ENCODE data around the gene OSM.

Gene OSM

DNA sequence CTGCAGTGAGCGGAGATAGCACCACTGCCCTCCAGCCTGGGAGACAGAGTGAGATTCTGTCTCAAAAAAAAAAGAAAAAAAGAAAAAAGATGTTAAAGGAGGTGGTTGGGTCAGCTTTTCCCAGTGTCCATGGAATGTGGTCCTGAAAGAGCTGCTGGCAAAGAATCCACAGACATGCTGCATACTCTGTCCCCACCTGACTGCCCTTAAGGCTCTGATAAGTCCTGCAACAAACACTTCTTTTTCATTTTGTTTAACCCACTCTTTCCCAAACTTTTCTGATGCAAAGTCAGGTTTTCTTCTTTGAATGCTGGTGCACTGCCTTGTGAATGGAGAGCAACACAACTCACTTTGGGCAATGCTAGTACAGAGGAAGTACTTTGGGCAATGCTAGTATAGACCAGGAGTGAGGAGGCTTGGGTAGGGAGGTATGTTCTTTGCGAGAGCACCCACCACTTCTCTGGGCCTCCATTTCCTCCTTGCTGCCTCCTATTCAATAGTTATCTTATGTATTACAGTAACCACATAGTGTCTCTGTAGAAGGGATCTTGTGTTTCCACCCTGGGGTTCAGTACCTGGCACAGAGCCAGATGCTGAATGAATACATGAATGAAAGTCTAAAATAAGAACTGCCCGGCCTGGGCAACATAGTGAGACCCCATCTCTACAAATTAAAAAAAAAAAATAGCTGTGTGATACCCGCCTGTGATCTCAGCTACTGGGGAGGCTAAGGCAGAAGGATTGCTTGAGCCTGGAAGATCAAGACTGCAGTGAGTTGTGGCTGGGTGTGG is 39.0 kb downstream of the OSM start:
- no peak overlapping the region for H3K27ac ChIP-seq (ENCODE audit: low read depth, low read length)
- no peaks in the 10 kb centered on the region for H3K36me3 ChIP-seq (ENCODE audit: insufficient read depth, low read length)
- H3K9me3 ChIP-seq (ENCODE audit: low read length), result no peaks in the 10 kb centered on the region
- H3K4me3 ChIP-seq (ENCODE audit: low read depth in 1 of 2, low read length in 2 of 2), result no peak overlapping the region
- H3K4me1 ChIP-seq (ENCODE audit: insufficient read depth, low read length), result no peaks in the 10 kb centered on the region
- no peak overlapping the region for H3K9ac ChIP-seq (ENCODE audit: low read length)
- H3K27me3 ChIP-seq (ENCODE audit: control insufficient read depth in 1 of 2, insufficient read depth in 2 of 2, low read length in 2 of 2), result peaks cover 0 to 7% of the 10 kb centered on the region in 2 donors

DNA sequence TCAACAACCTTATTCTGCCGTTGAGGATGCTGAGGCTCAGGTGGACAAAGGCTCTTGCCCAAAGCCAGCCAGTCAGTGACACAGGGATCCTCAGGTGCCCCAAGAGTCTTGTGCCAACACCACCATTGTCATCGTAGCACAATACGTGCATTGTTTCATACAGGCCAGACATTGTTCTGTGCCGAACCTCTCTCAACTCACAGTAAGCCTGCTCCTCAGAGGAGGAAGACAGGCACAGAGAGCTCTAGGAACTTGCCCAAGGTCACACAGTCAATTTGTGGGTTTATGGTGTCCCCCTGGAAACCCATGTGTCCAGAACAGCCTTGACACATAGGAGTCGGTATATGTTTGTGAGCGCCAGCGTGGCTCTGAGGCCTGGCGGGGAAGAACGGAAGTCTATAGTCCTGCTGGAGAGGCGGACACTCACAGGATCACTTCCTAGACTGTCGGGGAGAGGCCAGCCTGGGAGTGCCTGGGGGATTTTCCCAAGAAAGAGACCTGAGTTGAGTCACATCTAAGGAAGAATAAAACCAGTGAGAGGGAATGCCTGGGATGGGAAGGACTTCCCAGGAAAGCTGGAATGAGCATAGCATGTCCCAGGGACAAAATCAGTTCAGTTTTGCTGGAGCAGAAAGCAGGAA is 40.3 kb downstream of the OSM start:
- H3K36me3 ChIP-seq (ENCODE audit: insufficient read depth, low read length), result no peaks in the 10 kb centered on the region
- H3K27me3 ChIP-seq (ENCODE audit: control insufficient read depth in 1 of 2, insufficient read depth in 2 of 2, low read length in 2 of 2), result peaks cover 0 to 4% of the 10 kb centered on the region in 2 donors
- no peak overlapping the region for H3K27ac ChIP-seq (ENCODE audit: low read depth, low read length)
- H3K9me3 ChIP-seq (ENCODE audit: low read length), result no peaks in the 10 kb centered on the region
- H3K4me1 ChIP-seq (ENCODE audit: insufficient read depth, low read length), result no peaks in the 10 kb centered on the region
- no peak overlapping the region for H3K4me3 ChIP-seq (ENCODE audit: low read depth in 1 of 2, low read length in 2 of 2)
- no peak overlapping the region for H3K9ac ChIP-seq (ENCODE audit: low read length)

DNA sequence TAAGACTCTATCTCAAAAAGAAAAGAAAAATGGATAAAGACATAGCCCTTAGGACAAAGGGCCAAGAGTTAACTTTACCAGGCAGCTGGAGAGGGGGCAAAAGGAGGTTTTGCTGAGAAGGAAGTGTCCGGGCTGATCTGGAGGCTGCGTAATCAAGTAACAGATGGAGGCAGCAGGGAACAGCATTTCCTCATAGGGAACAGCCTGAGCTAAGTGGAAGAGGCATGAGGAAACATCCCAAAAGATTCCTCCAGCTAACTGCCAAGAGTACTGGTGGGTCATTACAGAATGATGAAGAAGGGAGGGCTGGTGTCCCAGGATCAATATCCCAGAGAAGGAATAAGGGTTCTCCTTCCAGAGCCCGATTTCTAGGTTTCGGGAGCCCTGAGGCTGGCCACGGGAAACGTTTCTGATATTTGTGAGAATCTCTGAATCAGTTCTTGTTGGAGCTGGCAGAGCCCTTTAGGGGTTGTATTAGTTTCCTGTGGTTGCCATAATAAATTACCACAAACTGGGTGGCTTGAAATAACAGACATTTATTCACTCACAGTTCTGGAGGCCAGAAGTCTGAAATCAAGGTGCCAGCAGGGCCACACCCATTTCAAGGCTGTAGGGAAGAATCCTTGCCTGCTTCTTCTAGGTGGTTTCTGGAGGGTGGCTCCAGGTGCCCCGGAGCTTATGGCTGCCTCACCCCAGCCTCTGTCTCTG is 41.3 kb downstream of the OSM start:
- H3K9ac ChIP-seq (ENCODE audit: low read length), result no peak overlapping the region
- no peaks in the 10 kb centered on the region for H3K9me3 ChIP-seq (ENCODE audit: low read length)
- H3K4me1 ChIP-seq (ENCODE audit: insufficient read depth, low read length), result no peaks in the 10 kb centered on the region
- H3K4me3 ChIP-seq (ENCODE audit: low read depth in 1 of 2, low read length in 2 of 2), result no peak overlapping the region
- no peaks in the 10 kb centered on the region for H3K36me3 ChIP-seq (ENCODE audit: insufficient read depth, low read length)
- H3K27me3 ChIP-seq (ENCODE audit: control insufficient read depth in 1 of 2, insufficient read depth in 2 of 2, low read length in 2 of 2), result peaks cover 0 to 4% of the 10 kb centered on the region in 2 donors
- H3K27ac ChIP-seq (ENCODE audit: low read depth, low read length), result no peak overlapping the region

DNA sequence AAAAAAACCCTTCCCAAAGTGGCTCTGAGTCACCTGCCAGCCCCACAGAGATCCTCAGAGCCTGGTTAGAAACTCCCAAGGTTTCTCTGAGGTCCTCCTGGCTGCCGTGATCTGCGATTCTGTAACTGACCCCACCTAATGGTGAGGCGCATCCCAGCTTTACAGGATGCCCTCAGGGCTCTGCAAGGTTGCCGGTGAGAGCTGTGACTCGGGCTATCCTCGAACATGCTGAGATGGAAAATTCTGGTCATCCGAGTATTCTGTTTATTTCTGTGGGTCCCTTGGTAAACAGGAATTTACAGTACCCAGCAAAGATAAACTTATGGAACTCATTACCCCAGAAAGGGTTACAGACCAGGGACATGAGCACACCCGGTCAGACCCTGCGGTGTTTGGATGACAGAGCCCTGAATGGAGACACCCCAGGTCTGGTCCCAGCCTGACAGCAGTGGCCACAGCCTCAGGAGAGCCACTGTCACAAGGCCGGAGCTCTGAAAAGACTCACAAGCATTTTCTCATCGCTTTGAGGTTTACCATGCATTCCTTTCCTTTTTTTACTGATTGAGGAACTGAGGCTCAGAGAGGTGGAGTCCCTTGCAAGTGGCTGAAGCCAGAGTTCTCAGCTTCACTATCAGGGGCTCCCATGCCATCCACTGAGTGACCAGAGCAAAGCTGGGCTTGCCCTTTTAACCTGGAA is 42.3 kb downstream of the OSM start:
- Histone ChIP-seq H3K9ac (ENCODE audit: low read length) (no peak overlapping the region), H3K4me1 (ENCODE audit: insufficient read depth, low read length) (no peaks in the 10 kb centered on the region), H3K27me3 (ENCODE audit: control insufficient read depth in 1 of 2, insufficient read depth in 2 of 2, low read length in 2 of 2) (peaks cover 0 to 8% of the 10 kb centered on the region in 2 donors), H3K9me3 (ENCODE audit: low read length) (no peaks in the 10 kb centered on the region), H3K36me3 (ENCODE audit: insufficient read depth, low read length) (no peaks in the 10 kb centered on the region), H3K27ac (ENCODE audit: low read depth, low read length) (no peak overlapping the region), H3K4me3 (ENCODE audit: low read depth in 1 of 2, low read length in 2 of 2) (no peak overlapping the region)

DNA sequence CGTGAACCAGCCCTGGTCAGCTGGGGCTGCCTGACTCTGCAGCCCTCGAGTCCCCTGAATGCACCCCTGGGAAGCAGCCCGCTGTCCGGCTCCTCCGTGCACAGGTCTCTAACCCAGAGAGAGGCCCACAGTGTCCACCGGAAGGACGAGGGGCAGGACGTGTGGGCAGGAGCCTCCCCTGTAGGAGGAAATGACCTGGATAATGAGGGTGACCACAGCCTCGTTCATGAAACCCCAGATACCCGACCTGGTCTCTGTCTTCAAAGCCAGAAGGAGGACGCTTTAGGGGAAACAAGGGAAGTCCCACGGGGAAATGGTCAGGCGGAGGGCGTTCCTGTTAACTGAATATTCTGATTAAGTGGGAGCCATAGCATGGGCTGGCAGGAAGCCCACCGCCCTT is 43.3 kb downstream of the OSM start:
- no peak overlapping the region for H3K27ac ChIP-seq (ENCODE audit: low read depth, low read length)
- H3K4me1 ChIP-seq (ENCODE audit: insufficient read depth, low read length), result no peaks in the 10 kb centered on the region
- H3K27me3 ChIP-seq (ENCODE audit: control insufficient read depth in 1 of 2, insufficient read depth in 2 of 2, low read length in 2 of 2), result peaks cover 0 to 5% of the 10 kb centered on the region in 2 donors
- H3K9ac ChIP-seq (ENCODE audit: low read length), result no peak overlapping the region
- H3K4me3 ChIP-seq (ENCODE audit: low read depth in 1 of 2, low read length in 2 of 2), result no peak overlapping the region
- H3K36me3 ChIP-seq (ENCODE audit: insufficient read depth, low read length), result no peaks in the 10 kb centered on the region
- no peaks in the 10 kb centered on the region for H3K9me3 ChIP-seq (ENCODE audit: low read length)

DNA sequence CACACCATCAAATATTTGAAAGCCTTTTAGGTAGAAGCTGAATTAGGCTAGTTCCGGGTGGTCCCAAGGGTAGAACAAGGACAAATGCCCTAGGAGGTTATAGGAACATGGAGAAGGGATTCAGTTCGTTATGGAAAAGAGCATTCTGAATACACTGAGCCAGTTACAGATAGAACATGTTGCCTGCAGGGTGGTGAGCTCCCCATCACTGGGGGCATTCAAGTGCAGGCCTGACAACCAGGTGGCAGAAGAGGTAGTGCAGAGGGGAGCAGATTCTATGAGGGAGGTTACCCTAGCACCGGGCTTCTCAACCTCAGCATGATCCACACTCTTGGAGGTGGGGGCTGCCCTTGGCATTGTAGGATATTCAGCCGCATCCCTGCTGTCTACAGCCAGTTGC is 44.3 kb downstream of the OSM start:
- H3K9me3 ChIP-seq (ENCODE audit: low read length), result no peaks in the 10 kb centered on the region
- no peaks in the 10 kb centered on the region for H3K4me1 ChIP-seq (ENCODE audit: insufficient read depth, low read length)
- no peak overlapping the region for H3K9ac ChIP-seq (ENCODE audit: low read length)

DNA sequence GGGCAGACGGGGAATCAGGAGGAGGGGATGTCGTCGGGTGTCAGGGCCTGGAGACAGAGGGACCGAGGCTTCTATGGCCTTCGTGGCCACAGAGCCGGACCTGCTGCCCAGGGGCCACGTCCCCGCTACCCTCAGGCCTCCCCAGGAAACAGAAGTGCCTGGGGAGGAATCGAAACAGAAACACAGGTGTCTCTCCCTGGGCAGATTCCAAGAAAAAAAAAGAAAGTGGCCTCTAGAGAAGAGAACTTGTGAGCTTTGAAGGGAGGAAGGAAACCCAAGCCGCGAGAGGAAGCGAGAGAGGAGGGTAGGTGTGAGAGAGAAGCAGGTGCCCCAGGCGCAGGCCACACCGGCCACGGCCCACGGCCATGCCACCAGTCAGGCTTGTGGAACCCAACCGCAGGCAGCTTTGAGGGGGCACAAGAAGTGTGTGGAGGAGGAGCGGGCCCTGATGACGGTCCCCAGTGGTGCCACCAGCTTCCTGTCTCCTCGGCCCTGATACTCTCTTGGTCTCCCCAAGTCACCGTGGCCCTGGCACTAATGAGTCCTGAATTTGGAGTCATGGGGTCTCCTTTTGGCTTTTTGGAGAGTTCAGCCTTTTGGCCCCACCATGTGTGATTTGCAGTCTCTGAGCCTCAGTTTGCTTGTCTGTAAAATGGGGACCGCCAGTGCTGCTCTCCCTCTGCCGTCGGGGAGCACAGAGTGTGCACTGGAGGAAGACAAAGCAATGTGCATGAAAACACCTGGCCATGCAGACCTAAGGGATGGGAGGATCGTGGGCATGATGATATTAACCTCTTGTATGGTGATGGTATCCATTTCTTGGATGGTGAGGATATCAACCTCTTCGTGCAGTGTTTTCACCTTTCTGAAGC is 45.3 kb downstream of the OSM start:
- no peaks in the 10 kb centered on the region for H3K9me3 ChIP-seq (ENCODE audit: low read length)
- H3K27ac ChIP-seq (ENCODE audit: low read depth, low read length), result no peak overlapping the region
- peaks cover 0 to 5% of the 10 kb centered on the region in 2 donors for H3K27me3 ChIP-seq (ENCODE audit: control insufficient read depth in 1 of 2, insufficient read depth in 2 of 2, low read length in 2 of 2)
- H3K4me1 ChIP-seq (ENCODE audit: insufficient read depth, low read length), result no peaks in the 10 kb centered on the region
- no peak overlapping the region for H3K9ac ChIP-seq (ENCODE audit: low read length)
- H3K36me3 ChIP-seq (ENCODE audit: insufficient read depth, low read length), result no peaks in the 10 kb centered on the region
- no peak overlapping the region for H3K4me3 ChIP-seq (ENCODE audit: low read depth in 1 of 2, low read length in 2 of 2)

More for the DNA sequence above, 44.3 kb downstream of the OSM start:
- Histone ChIP-seq H3K36me3 (ENCODE audit: insufficient read depth, low read length) (no peaks in the 10 kb centered on the region), H3K27me3 (ENCODE audit: control insufficient read depth in 1 of 2, insufficient read depth in 2 of 2, low read length in 2 of 2) (peaks cover 0 to 5% of the 10 kb centered on the region in 2 donors), H3K27ac (ENCODE audit: low read depth, low read length) (no peak overlapping the region), H3K4me3 (ENCODE audit: low read depth in 1 of 2, low read length in 2 of 2) (no peak overlapping the region)

DNA sequence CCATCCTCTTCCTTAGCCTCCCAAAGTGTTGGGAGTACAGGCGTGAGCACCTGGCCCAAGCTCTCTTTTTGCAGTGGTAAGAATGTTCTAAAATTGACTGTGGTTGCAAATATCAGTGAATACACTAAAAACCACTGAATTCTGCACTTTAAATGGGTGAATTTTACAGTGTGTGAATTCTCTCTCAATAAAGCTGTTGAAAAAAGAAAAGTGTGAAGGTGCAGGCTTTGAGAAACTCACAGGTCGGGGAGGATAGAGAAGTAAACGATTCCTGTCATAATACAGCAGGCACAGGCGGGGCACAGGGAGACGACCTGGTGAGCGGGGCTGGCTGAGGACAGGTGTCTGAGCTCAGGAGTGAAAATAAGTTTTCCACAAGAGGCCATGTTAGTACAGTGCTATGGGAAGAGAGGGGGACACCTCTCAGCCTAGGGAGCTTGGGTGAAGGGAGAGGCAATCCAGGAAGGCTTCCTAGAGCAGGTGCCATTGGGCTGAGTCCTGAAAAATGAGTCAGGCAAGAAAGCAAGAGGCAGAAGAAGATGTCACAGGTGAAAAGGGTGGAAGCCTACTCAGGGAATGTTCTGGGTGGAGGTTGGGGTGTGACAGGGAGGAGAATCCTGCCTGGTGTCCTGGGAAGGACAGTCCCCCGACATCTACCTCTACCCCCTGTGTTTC is 46.2 kb downstream of the OSM start:
- Histone ChIP-seq H3K4me1 (ENCODE audit: insufficient read depth, low read length) (no peaks in the 10 kb centered on the region), H3K27ac (ENCODE audit: low read depth, low read length) (no peak overlapping the region), H3K9me3 (ENCODE audit: low read length) (no peaks in the 10 kb centered on the region), H3K36me3 (ENCODE audit: insufficient read depth, low read length) (no peaks in the 10 kb centered on the region), H3K9ac (ENCODE audit: low read length) (no peak overlapping the region), H3K4me3 (ENCODE audit: low read depth in 1 of 2, low read length in 2 of 2) (no peak overlapping the region), H3K27me3 (ENCODE audit: control insufficient read depth in 1 of 2, insufficient read depth in 2 of 2, low read length in 2 of 2) (peaks cover 0 to 5% of the 10 kb centered on the region in 2 donors)

DNA sequence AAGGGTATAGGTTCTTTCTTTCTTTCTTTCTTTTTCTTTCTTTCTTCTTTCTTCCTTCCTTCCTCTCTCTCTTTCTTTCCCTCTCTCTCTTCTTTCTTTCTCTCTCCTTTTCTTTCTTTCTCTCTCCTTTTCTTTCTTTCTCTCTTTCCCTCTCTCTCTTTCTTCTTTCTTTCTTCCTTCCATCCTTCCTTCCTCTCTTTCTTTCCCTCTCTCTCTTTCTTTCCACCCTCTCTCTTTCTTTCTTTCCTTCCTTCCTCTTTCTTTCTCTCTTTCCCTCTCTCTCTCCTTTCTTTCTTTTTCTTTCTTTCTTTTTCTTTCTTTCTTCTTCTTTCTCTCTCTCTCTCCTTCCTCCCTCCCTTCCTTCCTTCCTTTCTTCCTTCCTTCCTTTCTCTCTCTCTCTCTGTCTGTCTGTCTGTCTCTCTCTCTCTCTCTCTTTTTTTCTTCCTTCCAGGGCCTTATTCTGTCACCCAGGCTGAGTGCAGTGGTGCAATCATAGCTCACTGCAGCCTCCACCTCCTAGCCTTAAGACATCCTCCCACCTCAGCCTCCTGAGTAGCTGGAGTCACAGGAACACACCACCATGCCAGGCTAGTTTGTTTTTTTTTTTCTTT is 46.9 kb downstream of the OSM start:
- Histone ChIP-seq H3K27ac (ENCODE audit: low read depth, low read length) (no peak overlapping the region), H3K36me3 (ENCODE audit: insufficient read depth, low read length) (no peaks in the 10 kb centered on the region), H3K9me3 (ENCODE audit: low read length) (no peaks in the 10 kb centered on the region), H3K4me3 (ENCODE audit: low read depth in 1 of 2, low read length in 2 of 2) (no peak overlapping the region), H3K27me3 (ENCODE audit: control insufficient read depth in 1 of 2, insufficient read depth in 2 of 2, low read length in 2 of 2) (peaks cover 0 to 5% of the 10 kb centered on the region in 2 donors), H3K4me1 (ENCODE audit: insufficient read depth, low read length) (no peaks in the 10 kb centered on the region), H3K9ac (ENCODE audit: low read length) (no peak overlapping the region)

DNA sequence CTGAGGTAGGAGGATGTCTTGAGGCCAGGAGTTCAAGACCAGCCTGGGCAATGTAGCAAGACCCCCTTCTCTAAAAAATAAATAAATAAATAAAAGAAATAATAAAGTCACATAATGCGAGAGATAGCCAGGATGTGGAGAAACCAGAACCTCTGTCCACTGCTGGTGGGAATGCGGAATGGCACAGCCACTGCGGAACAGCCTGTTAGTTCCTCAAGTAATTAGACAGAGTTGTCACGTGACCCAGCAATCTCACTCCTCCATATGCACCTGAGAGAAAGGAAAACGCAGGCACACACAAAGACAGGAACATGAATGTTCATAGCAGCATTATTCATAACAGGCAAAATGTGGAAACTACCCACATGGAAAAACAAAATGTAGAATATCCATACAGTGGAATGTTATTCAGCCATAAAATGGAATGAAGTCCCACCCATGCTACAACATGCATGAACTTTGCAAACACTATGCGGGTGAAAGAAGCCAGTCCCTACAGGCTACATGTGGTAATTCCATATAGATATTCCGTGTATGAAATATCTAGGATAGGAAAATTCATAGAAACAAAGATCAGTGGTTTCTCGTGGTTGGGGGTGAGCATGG is 47.5 kb downstream of the OSM start:
- H3K27ac ChIP-seq (ENCODE audit: low read depth, low read length), result no peak overlapping the region
- H3K4me3 ChIP-seq (ENCODE audit: low read depth in 1 of 2, low read length in 2 of 2), result no peak overlapping the region
- no peaks in the 10 kb centered on the region for H3K36me3 ChIP-seq (ENCODE audit: insufficient read depth, low read length)
- no peaks in the 10 kb centered on the region for H3K9me3 ChIP-seq (ENCODE audit: low read length)
- peaks cover 0 to 5% of the 10 kb centered on the region in 2 donors for H3K27me3 ChIP-seq (ENCODE audit: control insufficient read depth in 1 of 2, insufficient read depth in 2 of 2, low read length in 2 of 2)
- no peak overlapping the region for H3K9ac ChIP-seq (ENCODE audit: low read length)
- H3K4me1 ChIP-seq (ENCODE audit: insufficient read depth, low read length), result no peaks in the 10 kb centered on the region
